AG08396 (cell line): ENCODE results near the gene WDPCP.
A peak's percentile ranks its signal among the peaks of the same experiment; 100 is the strongest.
"Not testable (repeated sequence)": the region's sequence is repeated elsewhere in the genome, so short reads cannot be mapped to it uniquely, and the experiment has no call there.

ENCODE experiments used
- DNase-seq: peaks from one replicate; pipeline ENCODE4 v3.0.0; 2012; ENCODE audit warnings: low spot score, mixed read lengths

Gene WDPCP

GRCh38 chr2:63590626-63591408 lies 2.5 kb upstream of the WDPCP start:
- DNase-seq = no peak

DNA sequence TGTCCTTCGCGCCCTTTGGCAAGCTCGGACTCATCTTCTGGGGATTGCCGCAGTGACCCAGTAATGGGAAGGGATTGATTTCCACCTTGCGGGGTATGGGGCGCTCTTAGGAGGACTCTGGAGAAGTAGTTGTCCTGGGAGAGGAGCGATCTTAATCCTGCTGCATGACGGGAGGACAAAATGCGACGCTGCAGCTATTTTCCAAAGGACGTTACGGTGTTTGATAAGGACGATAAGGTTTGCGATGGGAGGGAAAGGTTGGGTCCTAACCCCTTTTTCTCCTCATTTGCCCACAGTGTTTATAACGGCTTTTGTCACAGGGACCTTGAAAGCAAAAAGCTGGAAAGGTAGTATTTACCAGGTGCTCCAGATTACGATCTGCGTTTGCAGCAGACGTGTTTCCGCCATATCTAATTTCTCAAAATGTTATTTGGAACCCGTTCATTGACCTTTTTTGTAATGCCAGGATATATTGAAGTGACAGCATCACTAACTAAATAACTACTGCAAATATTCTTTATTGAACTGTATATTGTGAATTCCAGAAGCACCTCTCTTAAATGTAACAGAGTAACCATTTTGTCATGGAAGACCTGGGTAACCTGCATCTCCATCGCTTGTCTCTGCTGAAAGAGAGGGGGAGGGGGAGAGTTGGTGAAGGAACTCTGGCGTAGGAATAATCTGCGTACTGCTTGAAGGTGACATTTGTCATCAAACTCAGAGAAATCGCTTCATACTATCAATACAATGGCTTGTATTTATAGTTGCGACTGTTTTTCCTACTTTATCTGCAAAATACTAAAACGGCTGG lies 1.1 kb upstream of the WDPCP start:
- no peak for DNase-seq

GRCh38 chr2:63587814-63588384 lies 378 bp downstream of the WDPCP start:
- DNase-seq = no peak

- no peak for DNase-seq
These were observed 5.4 kb downstream of the WDPCP start for GRCh38 chr2:63582873-63583272.

GRCh38 chr2:63581298-63581961 lies 6.8 kb downstream of the WDPCP start:
- DNase-seq = peak; percentile 12

- DNase-seq = no peak
These were observed 7.5 kb downstream of the WDPCP start for GRCh38 chr2:63580651-63581297.

- no peak for DNase-seq
These were observed 9.5 kb downstream of the WDPCP start for GRCh38 chr2:63578767-63579166.

DNA sequence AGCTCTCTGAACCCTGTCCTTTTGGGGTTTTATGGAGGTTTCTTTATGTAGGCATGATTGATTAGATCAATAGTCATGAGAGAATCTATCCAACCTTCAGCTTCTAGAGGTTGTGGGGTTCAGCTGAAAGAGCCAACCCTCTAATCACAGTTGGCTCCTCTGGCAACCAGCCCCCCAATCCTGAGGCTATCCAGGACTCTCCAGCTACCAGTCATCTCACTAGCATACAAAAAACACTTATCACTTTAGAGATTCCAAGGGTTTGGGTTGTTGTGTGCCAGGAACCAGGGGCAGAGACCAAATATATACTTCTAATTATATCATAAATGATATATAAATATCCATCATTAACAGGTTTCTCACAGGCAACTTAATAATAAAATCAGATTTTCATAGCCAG lies 11.7 kb downstream of the WDPCP start:
- no peak for DNase-seq

- not testable (repeated sequence) for DNase-seq
These were observed 14.4 kb downstream of the WDPCP start for GRCh38 chr2:63573726-63574345.

DNA sequence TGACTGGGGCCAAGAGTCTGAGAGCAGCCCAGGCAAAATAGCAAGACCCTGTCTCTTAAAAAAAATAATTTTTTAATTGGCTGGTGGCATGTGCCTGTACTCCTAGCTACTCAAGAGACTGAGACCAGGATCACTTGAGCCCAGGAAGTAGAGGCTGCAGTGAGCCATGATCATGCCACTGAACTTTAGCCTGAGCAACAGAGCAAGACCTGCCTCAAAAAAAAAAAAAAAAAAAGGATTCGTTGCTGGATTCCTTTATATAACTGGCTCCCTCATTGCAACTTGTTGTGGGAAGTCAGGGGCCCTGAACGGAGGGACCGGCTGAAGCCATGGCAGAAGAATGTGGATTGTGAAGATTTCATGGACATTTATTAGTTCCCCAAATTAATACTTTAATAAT lies 15.3 kb downstream of the WDPCP start:
- DNase-seq = not testable (repeated sequence)

DNA sequence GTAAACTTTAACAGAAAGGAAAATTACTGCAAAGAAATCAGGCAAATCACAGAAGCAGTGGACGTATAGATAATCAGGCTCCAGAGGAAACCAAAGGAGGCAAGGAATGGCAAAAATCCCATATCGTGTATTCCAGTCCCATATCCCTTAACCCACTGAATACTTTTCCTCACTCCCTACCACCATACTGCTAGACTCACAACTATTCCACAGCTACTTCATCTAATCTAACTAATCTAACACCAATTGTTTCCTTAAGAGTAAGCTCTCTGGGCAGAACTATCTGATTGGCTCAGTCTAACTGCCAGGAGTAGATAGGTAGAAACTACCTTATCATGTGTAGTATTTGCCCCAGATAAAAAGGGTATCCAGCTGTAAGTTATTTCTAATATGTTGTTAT lies 16.3 kb downstream of the WDPCP start:
- no peak for DNase-seq

DNA sequence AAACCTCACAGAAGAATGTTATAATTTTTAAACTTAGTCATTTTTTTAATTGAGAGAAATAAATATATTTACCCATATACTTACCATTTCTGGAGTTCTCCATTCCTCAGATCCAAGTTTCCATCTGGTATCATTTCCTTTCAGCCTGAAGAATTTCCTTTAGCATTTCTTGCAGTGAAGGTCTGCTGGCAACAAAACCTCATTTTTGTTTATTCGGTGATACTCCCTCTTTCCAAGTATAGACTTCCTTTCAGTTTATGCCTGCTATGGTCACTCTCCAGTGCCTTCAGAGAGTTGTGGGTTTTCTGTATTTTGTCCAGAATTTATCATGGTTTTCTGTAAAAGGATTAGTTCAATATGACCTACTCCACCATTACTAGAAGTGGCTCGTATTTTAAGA lies 17.0 kb downstream of the WDPCP start:
- DNase-seq = no peak

DNA sequence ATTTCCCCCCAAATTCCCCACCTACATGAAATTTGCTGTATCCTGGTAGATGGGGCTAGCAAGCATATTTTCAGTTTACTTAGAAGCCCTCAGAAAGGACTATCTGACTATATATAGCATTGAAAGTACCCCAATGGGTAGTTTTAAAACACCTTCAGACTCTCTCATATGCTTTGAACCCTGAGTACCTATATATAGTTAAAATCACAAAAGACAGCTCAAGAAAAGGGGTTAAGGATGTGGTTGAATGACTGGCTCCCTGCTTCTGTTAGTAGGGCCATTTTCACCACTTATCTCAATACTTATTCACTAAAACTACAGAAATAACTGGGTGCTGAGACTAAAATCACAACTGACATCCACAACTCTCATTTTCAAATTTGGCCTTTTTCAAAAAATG lies 18.5 kb downstream of the WDPCP start:
- no peak for DNase-seq

GRCh38 chr2:63562751-63563150 lies 25.5 kb downstream of the WDPCP start:
- DNase-seq = no peak

DNA sequence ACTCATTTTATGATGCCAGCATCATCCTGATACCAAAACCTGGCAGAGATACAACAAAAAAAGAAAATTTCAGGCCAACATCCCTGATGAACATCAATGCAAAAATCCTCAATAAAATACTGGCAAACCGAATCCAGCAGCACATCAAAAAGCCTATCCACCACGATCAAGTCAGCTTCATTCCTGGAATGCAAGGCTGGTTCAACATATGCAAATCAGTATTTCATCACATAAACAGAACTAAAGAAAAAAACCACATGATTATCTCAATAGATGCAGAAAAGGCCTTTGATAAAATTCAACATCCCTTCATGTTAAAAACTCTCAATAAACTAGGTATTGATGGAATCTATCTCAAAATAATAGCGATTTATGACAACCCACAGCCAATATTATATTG lies 29.4 kb downstream of the WDPCP start:
- DNase-seq = not testable (repeated sequence)

GRCh38 chr2:63557819-63558218 lies 30.5 kb downstream of the WDPCP start:
- DNase-seq = not testable (repeated sequence)

- no peak for DNase-seq
These were observed 32.3 kb downstream of the WDPCP start for GRCh38 chr2:63555931-63556330.

DNA sequence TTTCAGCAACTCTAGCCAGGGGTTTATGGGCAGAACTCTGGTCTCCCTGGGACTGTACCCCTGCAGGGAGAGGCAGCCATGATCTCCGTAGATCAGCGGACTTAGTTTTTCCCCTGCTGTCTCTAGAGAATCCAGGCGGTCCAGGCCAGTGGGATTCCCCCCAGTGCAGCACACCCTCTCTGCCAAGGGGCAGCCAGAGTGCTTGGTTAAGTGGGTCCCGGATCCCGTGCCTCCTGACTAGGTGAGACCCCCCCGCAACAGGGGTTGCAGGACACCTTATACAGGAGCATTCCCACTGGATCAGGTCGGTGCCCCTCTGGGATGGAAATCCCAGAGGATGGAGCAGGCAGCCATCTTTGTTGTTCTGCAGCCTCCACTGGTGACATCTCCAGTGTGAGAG lies 33.0 kb downstream of the WDPCP start:
- no peak for DNase-seq

- DNase-seq = no peak
These were observed 35.2 kb downstream of the WDPCP start for GRCh38 chr2:63553049-63553448.

DNA sequence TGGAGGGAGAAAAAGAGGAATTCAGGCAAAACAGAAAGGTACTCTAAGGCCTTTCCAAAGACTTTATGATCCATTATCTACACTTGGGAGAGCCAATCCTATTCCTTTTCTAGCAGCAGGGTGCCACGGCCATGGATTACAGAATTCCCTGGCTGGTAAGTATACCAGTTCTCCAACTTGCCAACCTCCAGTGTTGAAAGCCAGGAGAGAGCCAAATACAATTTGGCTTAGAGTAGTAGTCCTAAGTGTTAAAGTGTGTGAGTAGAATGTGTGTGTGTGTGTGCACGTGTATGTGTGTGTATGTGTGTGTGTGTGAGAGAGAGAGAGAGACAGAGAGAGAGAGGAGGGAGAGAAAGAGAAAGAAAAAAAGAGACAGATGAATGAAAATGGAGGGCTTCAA lies 43.3 kb downstream of the WDPCP start:
- no peak for DNase-seq

DNA sequence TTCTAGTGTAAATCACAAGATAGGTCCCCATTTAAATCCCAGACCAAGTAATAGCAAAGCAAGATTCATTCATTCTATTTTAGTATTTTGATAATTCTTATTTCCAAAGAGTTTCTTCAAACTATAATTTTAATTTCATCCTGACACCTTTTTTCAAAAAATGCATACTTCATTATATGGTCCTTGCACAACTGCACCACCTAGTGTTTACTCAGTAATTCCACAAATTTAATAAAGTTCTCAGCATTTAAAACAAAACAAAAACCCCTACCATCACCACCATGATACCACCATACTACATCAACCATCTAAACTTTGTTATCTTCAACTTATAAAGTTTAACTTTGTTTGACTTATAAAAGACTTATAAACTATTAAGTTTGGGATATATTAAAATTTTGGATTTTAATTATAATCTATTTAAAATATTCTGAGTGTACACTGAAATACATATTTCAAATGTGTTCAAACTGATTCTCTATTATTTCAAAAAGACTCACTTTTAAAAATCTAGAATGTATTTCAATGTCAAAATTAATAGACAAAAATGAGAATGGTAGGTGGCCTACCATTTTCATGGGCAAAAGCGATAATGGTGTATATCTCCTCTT lies 44.2 kb downstream of the WDPCP start:
- peak; percentile 5 for DNase-seq
